Stimulated activated CD8-positive, alpha-beta memory T cell treated with anti-CD3 and anti-CD28 coated beads, Interleukin-15, amount 100 ng/mL, for 48 hours (primary cell): Measurements from ENCODE around the gene UBAP2.
"Not testable (repeated sequence)": the region's sequence is repeated elsewhere in the genome, so short reads cannot be mapped to it uniquely, and the experiment has no call there.

Source experiments
- DNase-seq, 2 donors: peaks; one replicate each; pipeline ENCODE4 v3.0.0-alpha.2; 2020; ENCODE audit warnings: low read depth in 2 of 2

The UBAP2 gene

GRCh38 chr9:34047864-34048726, 592 bp downstream of the UBAP2 start:
- peak; percentile 53 to 56 for DNase-seq

- no peak for DNase-seq
Measured at GRCh38 chr9:34046784-34047379, 1.8 kb downstream of the UBAP2 start.

GRCh38 chr9:34045903-34046302, 2.8 kb downstream of the UBAP2 start:
- DNase-seq, result no peak

GRCh38 chr9:34042074-34042473, 6.6 kb downstream of the UBAP2 start:
- DNase-seq, result not testable (repeated sequence)

- DNase-seq, result not testable (repeated sequence)
Measured at GRCh38 chr9:34038851-34039250, 9.8 kb downstream of the UBAP2 start.

GRCh38 chr9:34037626-34038025, 11.1 kb downstream of the UBAP2 start:
- no peak for DNase-seq

- DNase-seq, result no peak
Measured at GRCh38 chr9:34036625-34037024, 12.1 kb downstream of the UBAP2 start.

GRCh38 chr9:34035656-34036055, 13.0 kb downstream of the UBAP2 start:
- DNase-seq, result no peak

GRCh38 chr9:34034698-34035065, 14.0 kb downstream of the UBAP2 start:
- DNase-seq, result no peak

- no peak for DNase-seq
Measured at GRCh38 chr9:34032631-34033030, 16.1 kb downstream of the UBAP2 start.

GRCh38 chr9:34027845-34028574, 20.7 kb downstream of the UBAP2 start:
- DNase-seq, result no peak

GRCh38 chr9:34025811-34026210, 22.9 kb downstream of the UBAP2 start:
- DNase-seq, result no peak

GRCh38 chr9:34025062-34025461, 23.6 kb downstream of the UBAP2 start:
- DNase-seq, result no peak

GRCh38 chr9:34024476-34024875, 24.2 kb downstream of the UBAP2 start:
- not testable (repeated sequence) for DNase-seq

- DNase-seq, result no peak
Measured at GRCh38 chr9:34016149-34016548, 32.5 kb downstream of the UBAP2 start.

- DNase-seq, result no peak
Measured at GRCh38 chr9:34010979-34011378, 37.7 kb downstream of the UBAP2 start.

GRCh38 chr9:34001951-34002350, 46.7 kb downstream of the UBAP2 start:
- DNase-seq, result no peak

- no peak for DNase-seq
Measured at GRCh38 chr9:34001298-34001697, 47.4 kb downstream of the UBAP2 start.

GRCh38 chr9:33995449-33995848, 53.2 kb downstream of the UBAP2 start:
- no peak for DNase-seq

- DNase-seq, result no peak
Measured at GRCh38 chr9:33993104-33993503, 55.6 kb downstream of the UBAP2 start.

- no peak for DNase-seq
Measured at GRCh38 chr9:33992632-33993031, 56.1 kb downstream of the UBAP2 start.

- peak; percentile 15 to 19 for DNase-seq
Measured at GRCh38 chr9:33988219-33988890, 60.3 kb downstream of the UBAP2 start.
